ENCODE measurements around the gene CRYZ. TPM values are rescaled to one million over a fixed set of nuclear protein-coding genes. Genes with fewer than 3 reads are reported as not detected.

Gene CRYZ
- total RNA-seq, 1 donor from 2014 or later: not detected

DNA sequence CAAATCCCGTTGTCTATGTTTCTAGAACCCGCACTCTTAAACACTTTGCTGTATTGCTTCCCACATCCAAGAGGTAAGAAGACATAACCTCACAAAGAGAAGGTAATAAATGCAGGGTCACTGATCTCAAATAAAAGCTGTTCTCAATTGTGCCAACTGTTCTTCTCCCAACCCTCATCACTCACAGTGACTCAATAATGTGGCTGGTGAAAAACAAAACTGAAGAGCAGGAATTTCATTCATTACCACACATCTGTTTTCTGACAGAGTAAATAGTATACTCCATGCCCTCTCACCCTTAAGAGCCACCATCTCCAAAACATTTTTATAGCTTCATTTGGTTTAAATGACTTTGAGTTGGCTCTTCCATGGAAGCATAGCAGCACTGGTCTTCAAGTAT, 53.0 kb downstream of the CRYZ start:
- Histone ChIP-seq H3K79me2 (ENCODE audit: low read depth) (no peaks in the 10 kb centered on the region), H4K20me1 (ENCODE audit: low read depth) (no peaks in the 10 kb centered on the region), H3K4me3 (no peak overlapping the region), H3K36me3 (no peaks in the 10 kb centered on the region), H3K9me3 (ENCODE audit: low read depth) (no peaks in the 10 kb centered on the region), H3K4me1 (no peaks in the 10 kb centered on the region), H2AFZ (replicated peaks) (no peak overlapping the region), H3K27ac (no peak overlapping the region), H3K27me3 (no peaks in the 10 kb centered on the region), H3F3A (ENCODE audit: low read depth) (no peaks in the 10 kb centered on the region), H3K4me2 (no peak overlapping the region), H3K9ac (no peak overlapping the region)
- no peak for TF ChIP-seq EZH2 (IDR thresholded peaks at IDR 0.05)
- TF ChIP-seq EZH2phosphoT487 (IDR thresholded peaks at IDR 0.05): no peak
- TF ChIP-seq, protein P1, sequence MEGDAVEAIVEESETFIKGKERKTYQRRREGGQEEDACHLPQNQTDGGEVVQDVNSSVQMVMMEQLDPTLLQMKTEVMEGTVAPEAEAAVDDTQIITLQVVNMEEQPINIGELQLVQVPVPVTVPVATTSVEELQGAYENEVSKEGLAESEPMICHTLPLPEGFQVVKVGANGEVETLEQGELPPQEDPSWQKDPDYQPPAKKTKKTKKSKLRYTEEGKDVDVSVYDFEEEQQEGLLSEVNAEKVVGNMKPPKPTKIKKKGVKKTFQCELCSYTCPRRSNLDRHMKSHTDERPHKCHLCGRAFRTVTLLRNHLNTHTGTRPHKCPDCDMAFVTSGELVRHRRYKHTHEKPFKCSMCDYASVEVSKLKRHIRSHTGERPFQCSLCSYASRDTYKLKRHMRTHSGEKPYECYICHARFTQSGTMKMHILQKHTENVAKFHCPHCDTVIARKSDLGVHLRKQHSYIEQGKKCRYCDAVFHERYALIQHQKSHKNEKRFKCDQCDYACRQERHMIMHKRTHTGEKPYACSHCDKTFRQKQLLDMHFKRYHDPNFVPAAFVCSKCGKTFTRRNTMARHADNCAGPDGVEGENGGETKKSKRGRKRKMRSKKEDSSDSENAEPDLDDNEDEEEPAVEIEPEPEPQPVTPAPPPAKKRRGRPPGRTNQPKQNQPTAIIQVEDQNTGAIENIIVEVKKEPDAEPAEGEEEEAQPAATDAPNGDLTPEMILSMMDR (IDR thresholded peaks at IDR 0.05): no peak
- H3K27me3 Mint-ChIP-seq (ENCODE audit: insufficient read depth, low read depth): peaks cover 2% of the 10 kb centered on the region
- H3K4me3 Mint-ChIP-seq: no peak overlapping the region
- peaks cover 8% of the 10 kb centered on the region for H3K4me1 Mint-ChIP-seq
- no peaks in the 10 kb centered on the region for H3K36me3 Mint-ChIP-seq
- DNase-seq (ENCODE audit: low spot score): no peak
- H3K27ac Mint-ChIP-seq: no peak overlapping the region
- no peaks in the 10 kb centered on the region for H3K9me3 Mint-ChIP-seq

DNA sequence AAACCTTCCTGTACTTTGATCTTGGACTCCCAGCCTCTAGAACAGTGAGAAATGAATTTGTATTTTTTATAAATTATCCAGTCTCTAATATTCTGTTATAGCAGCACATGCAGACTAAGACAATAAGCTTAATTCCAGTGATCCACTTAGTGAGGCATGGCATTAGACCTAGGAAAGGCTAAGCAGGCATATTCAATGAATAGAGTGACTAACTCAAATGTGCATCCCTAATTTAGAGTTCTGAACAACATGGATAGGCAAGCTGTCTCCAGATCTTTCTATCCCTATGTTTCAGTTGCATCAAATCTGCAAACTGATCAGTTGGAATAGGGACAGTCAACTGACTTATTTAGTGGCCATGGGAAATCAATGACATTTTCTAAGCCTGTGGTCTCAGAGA, 54.9 kb downstream of the CRYZ start:
- Mint-ChIP-seq H3K27ac (no peak overlapping the region), H3K9me3 (peaks cover under 1% of the 10 kb centered on the region), H3K36me3 (no peaks in the 10 kb centered on the region), H3K27me3 (ENCODE audit: insufficient read depth, low read depth) (peaks cover 3% of the 10 kb centered on the region), H3K4me1 (peaks cover 8% of the 10 kb centered on the region), H3K4me3 (no peak overlapping the region)
- DNase-seq (ENCODE audit: low spot score): no peak
- Histone ChIP-seq H3K4me3 (no peak overlapping the region), H3K4me2 (no peak overlapping the region), H3F3A (ENCODE audit: low read depth) (no peaks in the 10 kb centered on the region), H3K9me3 (ENCODE audit: low read depth) (no peaks in the 10 kb centered on the region), H3K79me2 (ENCODE audit: low read depth) (no peaks in the 10 kb centered on the region), H3K27ac (no peak overlapping the region), H3K4me1 (no peaks in the 10 kb centered on the region), H3K27me3 (peaks cover 11% of the 10 kb centered on the region), H4K20me1 (ENCODE audit: low read depth) (no peaks in the 10 kb centered on the region), H3K9ac (no peak overlapping the region), H3K36me3 (no peaks in the 10 kb centered on the region), H2AFZ (replicated peaks) (no peak overlapping the region)
- TF ChIP-seq EZH2 (IDR thresholded peaks at IDR 0.05) (no peak), EZH2phosphoT487 (IDR thresholded peaks at IDR 0.05) (no peak)
- TF ChIP-seq, protein P1 (IDR thresholded peaks at IDR 0.05): no peak

DNA sequence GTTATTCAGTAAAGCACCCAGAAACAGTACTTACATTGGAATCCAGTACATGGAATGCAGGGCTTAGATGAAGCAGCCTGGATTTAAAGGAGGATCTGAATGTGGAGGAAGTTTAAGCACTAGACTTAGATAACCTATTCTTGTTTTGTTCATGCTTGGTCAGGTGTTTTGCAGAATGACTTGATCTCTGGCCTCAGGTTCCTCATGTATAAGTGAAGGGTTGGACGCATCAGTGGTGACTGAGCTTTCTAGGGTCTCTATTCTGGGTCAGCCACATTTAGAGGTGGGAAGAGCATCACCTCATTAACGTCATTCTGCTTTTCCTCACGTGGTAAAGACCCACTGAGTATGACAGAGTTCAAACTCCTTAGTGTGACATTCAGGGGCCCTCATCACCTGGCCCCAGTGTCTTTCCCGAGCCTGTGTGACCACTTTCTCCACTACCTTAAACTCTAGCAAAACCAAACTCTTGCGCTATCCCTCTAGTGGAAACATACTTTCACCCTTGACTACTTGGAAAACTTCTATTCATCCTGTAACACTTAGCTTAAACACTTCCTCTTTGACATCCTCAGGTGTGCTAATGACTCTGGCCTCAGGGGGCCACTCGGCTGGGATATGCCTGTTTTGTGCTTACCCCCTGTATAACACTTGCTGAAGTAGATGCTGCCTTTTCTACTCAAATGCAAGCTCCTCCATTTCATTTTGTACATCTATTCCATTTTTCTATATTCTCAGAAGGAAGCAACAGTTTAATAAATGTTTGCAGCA, 58.4 kb downstream of the CRYZ start:
- peaks cover 20% of the 10 kb centered on the region for H3K9me3 Mint-ChIP-seq
- Histone ChIP-seq H2AFZ (replicated peaks) (peak overlapping the region; percentile 87), H3K4me1 (no peaks in the 10 kb centered on the region), H3K27ac (no peak overlapping the region), H3K79me2 (ENCODE audit: low read depth) (no peaks in the 10 kb centered on the region), H3K4me3 (no peak overlapping the region), H3K27me3 (peaks cover 11% of the 10 kb centered on the region), H3K9ac (no peak overlapping the region), H3K9me3 (ENCODE audit: low read depth) (no peaks in the 10 kb centered on the region), H3F3A (ENCODE audit: low read depth) (no peaks in the 10 kb centered on the region), H3K36me3 (no peaks in the 10 kb centered on the region), H3K4me2 (no peak overlapping the region), H4K20me1 (ENCODE audit: low read depth) (no peaks in the 10 kb centered on the region)
- H3K27me3 Mint-ChIP-seq (ENCODE audit: insufficient read depth, low read depth): peaks cover 5% of the 10 kb centered on the region
- no peaks in the 10 kb centered on the region for H3K36me3 Mint-ChIP-seq
- TF ChIP-seq EZH2 (IDR thresholded peaks at IDR 0.05) (no peak), EZH2phosphoT487 (IDR thresholded peaks at IDR 0.05) (no peak)
- TF ChIP-seq, protein P1 (IDR thresholded peaks at IDR 0.05): no peak
- H3K4me3 Mint-ChIP-seq: no peak overlapping the region
- no peak overlapping the region for H3K27ac Mint-ChIP-seq
- H3K4me1 Mint-ChIP-seq: no peaks in the 10 kb centered on the region
- DNase-seq (ENCODE audit: low spot score): peak; percentile 8

All from neural progenitor cell (in vitro differentiated cells).